Cardiac fibroblast (primary cell): ENCODE data around the gene TFAP2E.

Experiments
- DNase-seq, 2 donors: peaks; one replicate each; pipeline versions ENCODE4 v3.0.0 to v3.0.0-alpha.2; 2010; ENCODE audit warnings: low read depth in 2 of 2
- H3K4me3 ChIP-seq, 2 donors: replicated peaks in 1 of 2; 1 replicate in 1 of 2; 2 replicates in 1 of 2; pipeline ENCODE4 v1.5.1; 2011; ENCODE audit warnings: low read depth in 2 of 2, low read length in 2 of 2, mild to moderate bottlenecking in 2 of 2, moderate library complexity in 1 of 2
- TF ChIP-seq, protein P1 (sequence below): IDR thresholded peaks from one replicate; pipeline ENCODE4 v1.5.1; 2011; ENCODE audit warnings: low read depth, mild to moderate bottlenecking, low read length, inconsistent platforms

TFAP2E gene

GRCh38 chr1:35641233-35641866 is 68.2 kb downstream of the TFAP2E start, which contains the start of gene PSMB2:
PSMB2 (minus strand) TSS chr1:35641526; CDS start chr1:35641432, 94 bp downstream.
- peak; percentile 96 to 98 for DNase-seq
- TF ChIP-seq, protein P1, sequence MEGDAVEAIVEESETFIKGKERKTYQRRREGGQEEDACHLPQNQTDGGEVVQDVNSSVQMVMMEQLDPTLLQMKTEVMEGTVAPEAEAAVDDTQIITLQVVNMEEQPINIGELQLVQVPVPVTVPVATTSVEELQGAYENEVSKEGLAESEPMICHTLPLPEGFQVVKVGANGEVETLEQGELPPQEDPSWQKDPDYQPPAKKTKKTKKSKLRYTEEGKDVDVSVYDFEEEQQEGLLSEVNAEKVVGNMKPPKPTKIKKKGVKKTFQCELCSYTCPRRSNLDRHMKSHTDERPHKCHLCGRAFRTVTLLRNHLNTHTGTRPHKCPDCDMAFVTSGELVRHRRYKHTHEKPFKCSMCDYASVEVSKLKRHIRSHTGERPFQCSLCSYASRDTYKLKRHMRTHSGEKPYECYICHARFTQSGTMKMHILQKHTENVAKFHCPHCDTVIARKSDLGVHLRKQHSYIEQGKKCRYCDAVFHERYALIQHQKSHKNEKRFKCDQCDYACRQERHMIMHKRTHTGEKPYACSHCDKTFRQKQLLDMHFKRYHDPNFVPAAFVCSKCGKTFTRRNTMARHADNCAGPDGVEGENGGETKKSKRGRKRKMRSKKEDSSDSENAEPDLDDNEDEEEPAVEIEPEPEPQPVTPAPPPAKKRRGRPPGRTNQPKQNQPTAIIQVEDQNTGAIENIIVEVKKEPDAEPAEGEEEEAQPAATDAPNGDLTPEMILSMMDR, result no peak
- peak within 1 kb of the TSS; percentile 96 to 97 for H3K4me3 ChIP-seq

GRCh38 chr1:35642471-35642955 is 69.4 kb downstream of the TFAP2E start:
- DNase-seq, result peak in 1 of 2 donors; percentile 20
- peak overlapping the region; percentile 96 to 97 for H3K4me3 ChIP-seq
- TF ChIP-seq, protein P1, result no peak

- DNase-seq, result no peak
- H3K4me3 ChIP-seq, result no peak overlapping the region
- TF ChIP-seq, protein P1, result no peak
Measured at GRCh38 chr1:35644204-35644603, 71.1 kb downstream of the TFAP2E start.
